ENCODE measurements around the gene PAPPA.

The PAPPA gene

GRCh38 chr9:116280529-116280928 lies 126.9 kb downstream of the PAPPA start:
- DNase-seq = no peak

- DNase-seq = no peak
Observed at GRCh38 chr9:116282597-116282996, 129.0 kb downstream of the PAPPA start.

- DNase-seq = no peak
Observed at GRCh38 chr9:116284518-116284917, 130.9 kb downstream of the PAPPA start.

DNA sequence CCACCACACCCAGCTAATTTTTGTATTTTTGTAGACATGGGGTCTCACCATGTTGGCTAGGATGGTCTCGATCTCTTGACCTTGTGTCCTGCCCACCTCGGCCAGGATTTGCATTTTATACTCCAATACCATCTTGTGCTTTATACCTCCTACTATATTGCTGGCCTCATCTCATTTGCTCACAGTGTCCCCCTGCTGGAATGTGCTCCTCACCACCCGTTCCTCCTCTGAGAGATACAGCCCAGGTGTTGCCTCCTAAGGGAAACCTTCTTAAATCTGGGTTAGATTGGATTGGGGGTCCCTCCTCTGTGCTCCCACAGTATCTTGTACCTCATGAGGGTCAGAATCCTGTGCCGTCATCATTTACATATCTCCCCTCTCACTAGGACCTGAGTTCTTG lies 131.7 kb downstream of the PAPPA start:
- no peak for DNase-seq

DNA sequence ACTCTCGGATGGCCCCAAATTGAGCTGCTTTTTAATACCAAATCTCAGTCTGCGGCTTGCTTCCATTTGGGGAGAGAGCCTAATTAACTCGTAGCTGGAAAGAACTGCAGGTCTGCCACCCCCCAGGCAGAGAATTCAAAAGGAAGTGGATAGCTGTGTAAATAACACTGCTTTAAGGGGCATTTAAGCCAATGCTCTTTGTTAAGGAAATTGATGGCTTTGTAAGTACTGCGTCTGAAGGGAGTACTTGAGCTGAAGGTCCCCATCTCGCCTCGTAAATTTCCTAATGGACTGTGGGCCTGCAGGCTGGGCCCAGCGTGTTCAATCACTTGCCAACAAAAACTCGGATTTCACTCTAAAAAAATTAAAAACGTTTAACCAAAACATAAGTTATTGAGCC lies 132.7 kb downstream of the PAPPA start:
- DNase-seq = no peak

GRCh38 chr9:116287721-116288120 lies 134.1 kb downstream of the PAPPA start:
- DNase-seq = no peak

- DNase-seq = no peak
Observed at GRCh38 chr9:116288658-116289057, 135.1 kb downstream of the PAPPA start.

DNA sequence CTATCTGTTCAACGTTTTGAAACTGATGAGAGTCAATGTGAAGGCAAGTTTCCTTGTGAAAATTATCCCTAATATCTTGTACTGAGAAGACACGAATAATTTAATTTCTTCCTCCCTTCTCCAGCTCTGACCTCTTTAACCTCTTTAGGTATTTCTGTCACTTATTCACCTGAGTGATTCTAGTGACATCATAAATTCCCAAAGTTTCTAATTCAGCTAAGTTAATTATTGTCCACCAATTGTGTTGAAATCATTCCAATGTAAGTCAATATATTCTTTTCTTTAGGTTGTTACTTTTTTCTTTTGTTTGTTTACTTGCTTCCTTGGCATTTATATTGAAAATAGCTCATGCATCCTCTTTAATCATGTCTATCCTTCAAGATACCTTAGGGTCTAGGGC lies 143.8 kb downstream of the PAPPA start:
- no peak for DNase-seq

- DNase-seq = no peak
Observed at GRCh38 chr9:116298249-116298648, 144.7 kb downstream of the PAPPA start.

DNA sequence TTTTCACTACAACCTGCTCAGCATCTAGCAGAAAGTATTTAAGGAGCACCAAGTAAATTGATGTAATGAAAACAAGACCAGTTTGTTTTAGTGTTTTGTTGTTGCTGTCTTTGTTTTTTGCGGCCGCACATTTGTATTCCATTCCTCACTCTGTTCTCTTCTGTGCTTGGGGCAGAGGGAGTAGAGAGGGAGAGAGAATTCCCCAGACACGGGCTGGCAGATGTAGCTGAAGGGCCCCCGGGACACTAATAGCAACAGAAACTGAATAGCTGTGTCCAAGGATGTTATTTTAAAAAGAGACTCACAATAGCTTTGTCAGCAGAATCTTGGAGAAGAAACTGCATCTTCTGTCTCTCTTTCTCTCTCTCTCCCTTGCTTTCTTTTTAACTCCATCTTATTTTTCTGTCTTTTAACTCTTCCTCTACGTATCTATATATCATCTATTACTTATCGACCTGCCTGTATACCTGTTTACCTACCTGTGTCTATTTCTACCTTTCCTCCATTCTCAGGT lies 145.3 kb downstream of the PAPPA start:
- no peak for DNase-seq

GRCh38 chr9:116300360-116300870 lies 146.8 kb downstream of the PAPPA start:
- no peak for DNase-seq

- DNase-seq = no peak
Observed at GRCh38 chr9:116303270-116303669, 149.7 kb downstream of the PAPPA start.

- no peak for DNase-seq
Observed at GRCh38 chr9:116303886-116304538, 150.4 kb downstream of the PAPPA start.

- no peak for DNase-seq
Observed at GRCh38 chr9:116304761-116305160, 151.2 kb downstream of the PAPPA start.

DNA sequence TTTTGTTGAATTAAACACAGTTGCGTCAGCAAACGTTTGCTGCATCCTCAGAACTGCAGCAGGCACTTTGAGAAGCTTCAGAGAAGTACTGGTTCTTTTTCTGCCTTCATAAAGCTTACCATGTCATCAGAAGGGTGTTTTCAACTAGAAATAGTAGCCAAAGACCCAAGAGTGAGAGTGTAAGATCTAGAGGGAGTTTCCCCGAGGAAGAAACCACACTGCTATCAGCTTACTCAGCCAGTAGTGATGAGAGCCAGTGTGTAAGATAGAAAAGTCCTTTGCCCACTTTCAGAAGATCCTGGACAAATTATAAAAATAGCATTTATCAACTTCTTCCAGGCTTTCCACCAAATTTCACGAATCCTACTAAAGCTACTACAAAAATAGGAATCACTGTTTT lies 154.5 kb downstream of the PAPPA start:
- no peak for DNase-seq

DNA sequence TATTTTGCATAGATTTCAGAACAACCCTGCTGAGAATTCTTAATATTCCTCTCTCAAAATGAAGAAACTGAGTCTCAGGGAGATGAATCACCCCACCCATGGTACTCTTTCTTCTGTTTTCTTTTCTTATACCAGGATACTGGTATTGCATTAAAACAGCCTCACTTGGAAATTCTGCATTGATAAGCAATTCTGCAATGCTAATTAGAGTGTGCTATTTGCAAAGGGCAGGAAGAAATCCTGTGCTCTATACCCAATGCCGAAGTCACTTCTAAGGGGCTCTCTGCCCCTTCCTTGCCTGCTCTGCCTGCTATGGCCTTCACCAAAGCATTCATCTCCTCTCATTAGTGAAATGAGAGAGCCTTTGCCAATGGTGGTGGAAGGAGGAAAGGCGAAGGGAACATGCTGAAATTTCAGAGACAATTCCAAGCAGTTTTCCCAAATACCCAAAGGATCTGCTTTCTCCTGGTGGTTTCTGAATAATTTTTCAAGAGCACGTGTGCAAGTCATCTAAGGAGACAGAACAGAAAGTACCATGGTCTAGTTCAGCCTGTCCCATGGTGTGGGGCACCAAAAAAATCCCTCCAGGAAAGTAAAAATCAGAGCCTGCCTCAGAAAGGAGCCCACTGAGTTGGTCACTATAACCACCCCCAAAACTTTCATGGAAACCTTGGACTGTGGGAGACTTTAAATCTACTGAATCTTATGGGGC lies 156.5 kb downstream of the PAPPA start:
- no peak for DNase-seq

DNA sequence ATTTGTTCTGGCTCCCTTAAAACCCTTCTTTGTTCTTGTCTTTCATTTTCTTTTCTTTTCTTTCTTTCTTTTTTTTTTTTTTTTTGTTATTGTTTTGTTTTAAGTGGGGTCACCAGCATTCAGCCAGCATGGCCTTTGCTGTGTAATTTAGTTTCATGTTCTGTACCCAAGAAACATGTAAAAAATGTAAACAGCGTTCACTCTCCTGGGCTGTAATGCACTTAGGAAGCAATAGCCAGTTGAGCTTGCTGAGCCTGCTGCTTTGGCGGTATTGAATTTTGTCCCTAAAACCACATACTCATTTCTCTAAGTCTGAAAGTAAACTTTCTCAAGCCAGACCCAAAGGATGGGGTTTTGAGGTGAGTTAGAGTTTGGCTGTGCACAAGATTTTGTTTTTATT lies 158.6 kb downstream of the PAPPA start:
- no peak for DNase-seq

DNA sequence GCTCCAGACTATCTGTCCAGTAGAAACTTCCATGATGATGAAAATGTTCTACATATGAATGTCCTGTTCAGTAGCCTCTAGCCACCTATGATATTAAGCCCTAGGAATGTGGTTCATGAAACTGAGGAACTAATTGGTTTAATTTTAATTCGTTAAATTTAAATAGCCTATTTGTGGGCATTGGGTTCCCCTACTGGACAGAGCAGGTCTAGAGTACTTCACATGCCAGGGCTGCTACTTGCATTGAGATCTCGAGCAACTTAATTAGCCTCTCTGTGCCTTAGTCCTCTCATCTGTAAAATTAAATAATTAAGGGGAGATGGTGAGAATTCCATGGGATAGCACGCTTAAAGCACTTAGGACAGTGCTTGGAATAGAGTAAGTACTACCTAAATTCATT lies 160.0 kb downstream of the PAPPA start:
- DNase-seq = no peak

GRCh38 chr9:116316246-116316645 lies 162.7 kb downstream of the PAPPA start:
- DNase-seq = no peak

GRCh38 chr9:116317503-116317902 lies 163.9 kb downstream of the PAPPA start:
- no peak for DNase-seq

- DNase-seq = no peak
Observed at GRCh38 chr9:116318468-116319374, 165.1 kb downstream of the PAPPA start.

DNA sequence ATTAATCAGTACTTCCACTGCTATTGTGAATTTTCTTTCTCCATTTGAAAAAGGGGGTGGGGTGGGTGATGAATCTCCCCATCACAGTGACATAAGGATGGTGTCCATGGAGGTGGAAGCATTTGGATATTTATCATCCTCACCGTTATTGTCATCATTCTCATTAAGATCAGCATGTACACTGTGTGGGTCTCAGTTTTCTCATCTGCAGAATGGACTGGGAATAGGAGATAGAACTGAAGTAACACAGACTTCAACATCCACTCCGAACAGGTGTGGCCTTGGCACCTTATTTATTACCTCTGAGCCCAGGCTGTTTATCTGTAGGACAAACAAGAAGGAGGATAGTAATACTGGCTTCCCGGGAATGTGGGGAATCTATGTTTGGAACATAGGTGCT lies 165.9 kb downstream of the PAPPA start:
- no peak for DNase-seq

DNA sequence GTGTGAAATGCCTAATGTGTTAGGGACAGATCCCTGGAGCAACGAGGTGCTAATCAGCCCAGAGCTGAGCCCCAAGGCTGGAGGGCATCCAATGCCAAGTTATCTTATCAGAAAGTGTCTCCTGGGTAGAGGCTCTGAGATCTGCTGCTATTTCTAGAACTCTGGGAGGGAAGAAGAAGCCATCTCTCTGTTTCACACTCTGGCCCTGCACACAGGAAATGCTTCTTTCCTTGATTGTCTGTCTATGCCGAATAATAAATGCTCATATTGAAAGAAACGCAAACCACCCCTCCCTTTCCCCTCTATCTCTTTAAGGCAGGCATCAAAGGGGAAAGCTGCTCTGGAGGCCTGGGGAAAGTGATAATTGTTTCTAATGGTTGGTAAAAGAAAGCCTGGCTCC lies 166.7 kb downstream of the PAPPA start:
- no peak for DNase-seq

Data from activated CD8-positive, alpha-beta memory T cell treated with anti-CD3 and anti-CD28 coated beads, Interleukin-2, amount 50 U/mL, for 4 hours (primary cell).